GM19035 (cell line): Measurements from ENCODE around the gene ATP1A1.

ENCODE experiments used
- ATAC-seq: cut with Tn5 transposase; IDR thresholded peaks from one replicate; pipeline ENCODE4 v1.9.1; 2021; ENCODE audit not compliant: unreplicated experiment

The ATP1A1 gene

DNA sequence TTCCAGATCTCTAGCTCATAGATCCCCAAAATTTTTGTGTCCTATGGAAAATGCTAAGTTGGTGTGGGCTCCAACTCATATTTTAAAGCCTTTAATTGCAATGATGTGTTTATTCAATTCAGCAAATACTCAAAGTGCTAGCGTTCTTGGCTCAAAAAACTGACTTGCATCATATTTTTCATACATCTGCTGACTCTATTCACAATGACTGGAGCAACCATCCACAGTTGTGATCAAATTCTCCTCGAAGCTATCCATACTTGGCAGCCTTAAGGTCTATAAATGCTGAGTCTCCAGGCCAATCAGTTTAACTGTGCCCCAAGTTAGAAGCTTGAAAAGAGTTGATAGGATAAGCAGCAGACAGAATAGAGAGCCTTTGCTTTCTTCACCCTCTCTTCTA is 2.9 kb upstream of the ATP1A1 start:
- no peak for ATAC-seq

GRCh38 chr1:116371752-116372151 is 1.3 kb upstream of the ATP1A1 start:
- ATAC-seq, result no peak

- no peak for ATAC-seq
Observed at GRCh38 chr1:116372191-116372590, 853 bp upstream of the ATP1A1 start.

GRCh38 chr1:116373431-116374352 is 648 bp downstream of the ATP1A1 start:
- ATAC-seq, result peak; percentile 12

- ATAC-seq, result no peak
Observed at GRCh38 chr1:116374353-116375147, 1.5 kb downstream of the ATP1A1 start.

DNA sequence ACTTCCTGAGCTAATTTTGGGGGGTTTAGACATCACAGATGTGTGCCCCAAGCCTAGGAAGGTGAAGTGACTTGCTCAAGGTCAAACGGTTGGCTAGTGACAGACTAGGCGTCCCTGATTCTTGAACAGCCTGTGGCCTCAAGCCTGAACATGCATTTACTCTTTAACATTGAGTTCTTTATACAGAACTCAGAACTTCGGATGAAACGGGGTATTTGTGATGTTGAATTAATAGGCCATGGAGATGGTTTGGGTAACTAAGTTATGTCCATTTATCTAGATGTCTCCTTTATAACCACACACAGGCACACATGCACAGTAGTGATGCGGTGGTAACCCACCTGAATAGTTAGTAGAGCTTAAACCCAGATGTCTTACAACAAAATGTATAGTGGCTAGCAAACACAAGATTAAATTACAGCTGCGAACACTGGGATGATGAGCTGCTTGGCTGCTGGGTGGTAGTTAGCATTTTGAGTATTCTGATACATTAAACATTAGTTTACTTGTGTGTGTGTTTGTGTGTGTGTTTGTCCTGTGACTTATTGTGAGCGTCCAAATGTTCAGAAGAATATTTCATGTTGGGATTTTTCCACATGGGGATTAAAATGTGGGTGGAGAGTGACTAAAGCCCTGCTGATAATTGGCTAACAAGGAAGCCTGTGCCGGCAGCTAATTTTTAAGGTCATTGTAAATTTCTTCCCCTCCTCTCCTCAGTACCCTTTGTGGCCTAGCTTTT is 2.3 kb downstream of the ATP1A1 start:
- no peak for ATAC-seq

GRCh38 chr1:116375887-116376728 is 3.1 kb downstream of the ATP1A1 start:
- ATAC-seq, result no peak

DNA sequence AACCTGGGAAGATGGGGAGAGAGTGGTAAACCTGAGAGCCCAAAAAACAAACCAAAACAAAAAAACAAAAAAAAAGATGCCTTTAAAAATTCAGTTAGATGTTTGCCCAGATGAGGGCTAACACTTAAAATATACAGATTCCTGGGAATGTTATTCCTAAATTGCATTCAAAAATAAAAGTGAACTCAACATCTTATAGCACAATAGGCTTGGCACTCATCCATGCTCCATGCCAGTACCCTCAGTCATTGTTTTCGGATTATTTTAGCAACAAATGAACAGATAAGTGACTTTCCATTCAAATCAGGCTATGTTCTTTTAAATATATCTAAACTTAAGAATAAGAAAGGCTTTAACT is 3.7 kb downstream of the ATP1A1 start:
- no peak for ATAC-seq

- ATAC-seq, result peak; percentile 68
Observed at GRCh38 chr1:116377541-116378529, 4.8 kb downstream of the ATP1A1 start.

- no peak for ATAC-seq
Observed at GRCh38 chr1:116379057-116379630, 6.1 kb downstream of the ATP1A1 start.

DNA sequence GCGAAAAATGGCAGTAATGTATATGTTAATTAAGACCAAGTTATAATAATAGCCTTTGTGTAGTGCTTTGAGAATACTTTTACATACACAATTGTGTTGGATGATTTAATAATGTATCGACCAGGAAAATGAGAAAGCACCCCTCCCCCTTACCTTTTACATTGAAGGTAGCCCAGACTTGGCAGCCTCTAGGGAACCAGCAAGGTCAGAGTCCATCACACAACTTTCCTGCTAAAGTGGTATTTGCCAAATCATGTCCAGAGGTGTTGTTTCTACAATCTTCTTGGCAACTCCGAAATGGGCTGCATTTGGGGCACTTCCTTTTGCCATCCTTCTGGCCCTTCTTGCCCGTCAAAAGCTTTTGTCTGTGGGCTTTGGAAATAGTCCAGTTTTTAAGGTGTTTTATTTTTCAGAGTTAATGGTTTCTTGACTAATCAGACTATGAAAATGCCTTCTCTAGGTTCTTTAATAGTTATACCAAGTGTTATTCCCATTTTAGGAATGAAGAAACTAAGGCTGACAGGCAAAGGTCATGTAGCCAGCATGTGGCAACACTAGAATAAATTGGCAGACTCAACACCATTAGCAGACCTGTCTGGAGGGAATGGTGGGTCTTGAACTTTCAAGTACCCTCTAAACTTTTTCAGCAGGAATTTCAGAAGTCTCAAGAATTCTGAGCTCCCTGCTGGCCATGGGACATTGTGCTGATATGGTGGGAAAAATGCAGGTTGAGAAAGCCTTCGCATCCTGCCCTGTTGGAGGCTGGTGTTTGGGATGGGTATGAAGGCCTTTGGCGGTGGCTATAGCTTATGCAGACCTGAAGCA is 6.8 kb downstream of the ATP1A1 start:
- ATAC-seq, result no peak

DNA sequence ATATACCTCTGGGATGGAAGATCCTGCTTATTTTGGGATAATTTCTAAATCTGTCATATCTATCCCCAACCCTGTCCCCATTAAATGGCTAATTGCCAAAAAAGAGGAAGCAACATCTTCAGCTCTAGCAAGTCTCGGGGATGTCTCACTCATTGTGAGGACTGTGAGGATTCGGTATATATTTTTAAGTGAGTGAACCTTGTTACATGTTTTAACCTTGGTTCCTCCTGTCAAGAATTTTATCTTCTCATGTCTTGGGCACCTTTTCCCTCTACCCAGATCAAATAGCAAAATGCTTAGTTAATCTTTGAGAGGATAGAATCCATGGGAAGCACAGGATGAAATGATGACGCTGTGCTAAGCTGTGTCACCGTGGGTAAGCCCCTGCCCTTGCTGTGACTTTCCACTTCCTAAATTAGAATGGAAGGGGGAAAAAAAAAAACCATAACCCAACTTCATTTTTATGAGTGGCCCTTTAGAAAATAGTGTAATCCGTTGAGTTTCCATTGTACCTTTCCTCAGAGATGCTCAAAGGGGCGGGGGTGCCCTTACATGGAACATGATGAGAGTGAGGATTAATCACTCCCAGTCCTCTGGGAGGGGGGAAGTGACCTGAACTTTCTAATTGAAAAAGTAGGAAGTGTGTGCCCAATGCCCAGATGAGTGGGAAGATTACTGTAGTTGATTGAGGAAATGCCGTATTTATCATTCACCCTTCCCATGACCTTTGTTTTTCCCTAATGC is 7.6 kb downstream of the ATP1A1 start:
- ATAC-seq, result no peak

GRCh38 chr1:116382321-116382720 is 9.3 kb downstream of the ATP1A1 start:
- no peak for ATAC-seq

DNA sequence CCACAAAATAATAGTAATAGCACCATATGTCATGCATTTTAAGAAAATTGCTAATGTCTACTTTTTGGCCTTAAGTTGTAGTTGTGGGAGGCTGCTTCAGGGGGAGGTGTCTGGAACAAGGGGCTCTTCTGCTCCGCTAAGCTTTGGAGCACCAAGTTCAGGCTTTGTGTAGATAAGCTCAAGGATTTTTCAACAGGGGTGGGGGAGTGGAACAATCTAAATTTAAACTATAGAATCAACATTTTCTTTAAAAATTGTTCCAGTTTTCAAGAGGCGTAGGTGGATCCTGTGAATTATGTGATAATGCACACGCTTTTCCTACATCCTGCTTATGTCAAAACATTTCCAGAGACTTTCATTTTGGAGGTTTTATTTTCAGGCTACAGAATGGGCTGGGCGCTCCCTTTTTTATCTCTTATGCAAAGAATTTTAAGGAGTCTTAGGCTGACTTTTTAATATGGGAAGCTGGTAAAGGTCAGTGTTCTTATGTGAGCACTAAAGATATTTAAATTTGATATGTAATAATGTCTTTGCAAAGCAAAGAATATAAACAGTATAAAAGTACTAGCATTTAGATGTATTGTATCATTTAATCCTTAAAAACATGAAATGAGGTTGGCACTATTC is 9.9 kb downstream of the ATP1A1 start:
- ATAC-seq, result no peak

- ATAC-seq, result no peak
Observed at GRCh38 chr1:116386042-116386441, 13.0 kb downstream of the ATP1A1 start.

GRCh38 chr1:116387551-116387950 is 14.5 kb downstream of the ATP1A1 start:
- ATAC-seq, result no peak

GRCh38 chr1:116388122-116388521 is 15.1 kb downstream of the ATP1A1 start:
- no peak for ATAC-seq
